HEK293 (cell line): ENCODE data around the gene TET3.

Experiments
- CTCF ChIA-PET: fragments of 350-600 bp; formaldehyde crosslinking; extraction: SDS; loops from one replicate; lab custom pipeline; 2021; ENCODE audit warnings: antibody characterized with exemption; lab: Yijun Ruan, JAX
- POLR2A ChIA-PET: fragments of 300-600 bp; formaldehyde crosslinking; extraction: SDS; loops from one replicate; lab custom pipeline; 2020; ENCODE audit warnings: antibody characterized with exemption, inconsistent platforms; lab: Yijun Ruan, JAX
- H3K27ac ChIP-seq: fragments of 200-500 bp; sonication (Bioruptor generic); 2 replicates; pipeline ENCODE4 v1.5.1; 2014; ENCODE audit warnings: low read depth, low read length, control low read depth, inconsistent platforms; ENCODE audit errors: extremely low read depth
- H3K36me3 ChIP-seq, 2 experiments: fragments of 200-500 bp in 1 of 2; sonication (Bioruptor generic) in 1 of 2; 1 replicate in 1 of 2; 2 replicates in 1 of 2; pipeline ENCODE4 v1.5.1; 2014 to 2017; ENCODE audit warnings: inconsistent platforms in 2 of 2, low read length in 2 of 2; ENCODE audit not compliant: control insufficient read depth in 2 of 2, insufficient read depth in 1 of 2
- H3K4me1 ChIP-seq: fragments of 200-500 bp; sonication (Bioruptor generic); 2 replicates; pipeline ENCODE4 v1.5.1; 2014; ENCODE audit warnings: mild to moderate bottlenecking, low read length, inconsistent platforms; ENCODE audit not compliant: control insufficient read depth, insufficient read depth
- H3K4me3 ChIP-seq: 2 replicates; pipeline ENCODE4 v1.5.1; 2011; ENCODE audit warnings: low read depth, mild to moderate bottlenecking, control low read depth, low read length, moderate library complexity
- H3K9me3 ChIP-seq: fragments of 200-500 bp; sonication (Bioruptor generic); 2 replicates; pipeline ENCODE4 v1.5.1; 2014; ENCODE audit warnings: low read depth, low read length, inconsistent platforms; ENCODE audit not compliant: control insufficient read depth, insufficient read depth
- EGR2 ChIP-seq: fragments of 450-650 bp; formaldehyde crosslinking; IDR thresholded peaks from 2 replicates; pipeline ENCODE4 v1.5.1; 2016; ENCODE audit warnings: low read depth, missing biosample characterization, missing genetic modification characterization
- FEZF1 ChIP-seq: fragments of 450-650 bp; formaldehyde crosslinking; IDR thresholded peaks from 2 replicates; pipeline ENCODE4 v1.5.1; 2016; ENCODE audit warnings: missing biosample characterization, missing genetic modification characterization
- HOXD13 ChIP-seq: sonication (generic); formaldehyde crosslinking; IDR thresholded peaks from 2 replicates; pipeline ENCODE4 v1.8.0; 2022; ENCODE audit warnings: missing genetic modification reagents, borderline replicate concordance
- IKZF3 ChIP-seq: fragments of 450-650 bp; IDR thresholded peaks from 2 replicates; pipeline ENCODE4 v1.5.0; 2018; ENCODE audit warnings: missing biosample characterization, mild to moderate bottlenecking, missing genetic modification characterization, moderate library complexity
- SP7 ChIP-seq: fragments of 450-650 bp; formaldehyde crosslinking; IDR thresholded peaks from 2 replicates; pipeline ENCODE4 v1.5.1; 2016; ENCODE audit warnings: missing biosample characterization, missing genetic modification characterization
- ZIC2 ChIP-seq: fragments of 450-650 bp; formaldehyde crosslinking; IDR thresholded peaks from 2 replicates; pipeline ENCODE4 v1.5.1; 2016; ENCODE audit warnings: missing biosample characterization, missing genetic modification characterization
- ZNF157 ChIP-seq: fragments of 450-650 bp; formaldehyde crosslinking; IDR thresholded peaks from 2 replicates; pipeline ENCODE4 v1.5.1; 2016; ENCODE audit warnings: missing biosample characterization, missing genetic modification characterization
- ZNF184 ChIP-seq: fragments of 450-650 bp; IDR thresholded peaks from 2 replicates; pipeline ENCODE4 v1.5.1; 2018; ENCODE audit warnings: missing biosample characterization, mild to moderate bottlenecking, missing genetic modification characterization
- ZNF341 ChIP-seq: fragments of 450-650 bp; formaldehyde crosslinking; IDR thresholded peaks from 2 replicates; pipeline ENCODE4; 2016; ENCODE audit warnings: low read depth, missing biosample characterization, missing genetic modification characterization
- ZNF423 ChIP-seq: fragments of 450-650 bp; formaldehyde crosslinking; IDR thresholded peaks from 2 replicates; pipeline ENCODE4 v1.5.1; 2016; ENCODE audit warnings: missing biosample characterization, missing genetic modification characterization
- ZNF544 ChIP-seq: fragments of 450-650 bp; formaldehyde crosslinking; IDR thresholded peaks from 2 replicates; pipeline ENCODE4 v1.5.0; 2017; ENCODE audit warnings: missing biosample characterization, missing genetic modification characterization
- ZNF629 ChIP-seq: fragments of 450-650 bp; formaldehyde crosslinking; IDR thresholded peaks from 2 replicates; pipeline ENCODE4 v1.5.1; 2017; ENCODE audit warnings: missing biosample characterization, missing genetic modification characterization
- ZNF645 ChIP-seq: fragments of 450-650 bp; formaldehyde crosslinking; IDR thresholded peaks from 2 replicates; pipeline ENCODE4; 2016; ENCODE audit warnings: missing biosample characterization, missing genetic modification characterization
- ZNF660 ChIP-seq: fragments of 450-650 bp; IDR thresholded peaks from 2 replicates; pipeline ENCODE4 v1.5.1; 2018; ENCODE audit warnings: missing biosample characterization, mild to moderate bottlenecking, missing genetic modification characterization
- ZNF692 ChIP-seq: fragments of 450-650 bp; formaldehyde crosslinking; IDR thresholded peaks from 2 replicates; pipeline ENCODE4 v1.5.1; 2016; ENCODE audit warnings: missing biosample characterization, missing genetic modification characterization
- ZNF768 ChIP-seq: fragments of 450-650 bp; formaldehyde crosslinking; IDR thresholded peaks from 2 replicates; pipeline ENCODE4 v1.5.1; 2018; ENCODE audit warnings: missing biosample characterization, mild to moderate bottlenecking, missing genetic modification characterization
- TF ChIP-seq, protein P1 (sequence below): fragments of 450-650 bp; formaldehyde crosslinking; conservative IDR thresholded peaks from 2 replicates; pipeline ENCODE4 v1.5.1; 2016; ENCODE audit warnings: low read depth, missing biosample characterization, missing genetic modification characterization
- TF ChIP-seq, protein P2 (sequence below): fragments of 450-650 bp; formaldehyde crosslinking; conservative IDR thresholded peaks from 2 replicates; pipeline ENCODE4 v1.5.1; 2016; ENCODE audit warnings: low read depth, missing biosample characterization, missing genetic modification characterization
- TF ChIP-seq, protein P3 (sequence below): fragments of 450-650 bp; formaldehyde crosslinking; IDR thresholded peaks from 2 replicates; pipeline ENCODE4 v1.5.1; 2016; ENCODE audit warnings: missing biosample characterization, missing genetic modification characterization, borderline replicate concordance
- TF ChIP-seq, protein P4 (sequence below): fragments of 450-650 bp; formaldehyde crosslinking; IDR thresholded peaks from 2 replicates; pipeline ENCODE4 v1.5.1; 2017; ENCODE audit warnings: missing biosample characterization, missing genetic modification characterization

Gene TET3

GRCh38 chr2:74009577-74009976 is 24.9 kb downstream of the TET3 start (continued):
- TF ChIP-seq, protein P1, sequence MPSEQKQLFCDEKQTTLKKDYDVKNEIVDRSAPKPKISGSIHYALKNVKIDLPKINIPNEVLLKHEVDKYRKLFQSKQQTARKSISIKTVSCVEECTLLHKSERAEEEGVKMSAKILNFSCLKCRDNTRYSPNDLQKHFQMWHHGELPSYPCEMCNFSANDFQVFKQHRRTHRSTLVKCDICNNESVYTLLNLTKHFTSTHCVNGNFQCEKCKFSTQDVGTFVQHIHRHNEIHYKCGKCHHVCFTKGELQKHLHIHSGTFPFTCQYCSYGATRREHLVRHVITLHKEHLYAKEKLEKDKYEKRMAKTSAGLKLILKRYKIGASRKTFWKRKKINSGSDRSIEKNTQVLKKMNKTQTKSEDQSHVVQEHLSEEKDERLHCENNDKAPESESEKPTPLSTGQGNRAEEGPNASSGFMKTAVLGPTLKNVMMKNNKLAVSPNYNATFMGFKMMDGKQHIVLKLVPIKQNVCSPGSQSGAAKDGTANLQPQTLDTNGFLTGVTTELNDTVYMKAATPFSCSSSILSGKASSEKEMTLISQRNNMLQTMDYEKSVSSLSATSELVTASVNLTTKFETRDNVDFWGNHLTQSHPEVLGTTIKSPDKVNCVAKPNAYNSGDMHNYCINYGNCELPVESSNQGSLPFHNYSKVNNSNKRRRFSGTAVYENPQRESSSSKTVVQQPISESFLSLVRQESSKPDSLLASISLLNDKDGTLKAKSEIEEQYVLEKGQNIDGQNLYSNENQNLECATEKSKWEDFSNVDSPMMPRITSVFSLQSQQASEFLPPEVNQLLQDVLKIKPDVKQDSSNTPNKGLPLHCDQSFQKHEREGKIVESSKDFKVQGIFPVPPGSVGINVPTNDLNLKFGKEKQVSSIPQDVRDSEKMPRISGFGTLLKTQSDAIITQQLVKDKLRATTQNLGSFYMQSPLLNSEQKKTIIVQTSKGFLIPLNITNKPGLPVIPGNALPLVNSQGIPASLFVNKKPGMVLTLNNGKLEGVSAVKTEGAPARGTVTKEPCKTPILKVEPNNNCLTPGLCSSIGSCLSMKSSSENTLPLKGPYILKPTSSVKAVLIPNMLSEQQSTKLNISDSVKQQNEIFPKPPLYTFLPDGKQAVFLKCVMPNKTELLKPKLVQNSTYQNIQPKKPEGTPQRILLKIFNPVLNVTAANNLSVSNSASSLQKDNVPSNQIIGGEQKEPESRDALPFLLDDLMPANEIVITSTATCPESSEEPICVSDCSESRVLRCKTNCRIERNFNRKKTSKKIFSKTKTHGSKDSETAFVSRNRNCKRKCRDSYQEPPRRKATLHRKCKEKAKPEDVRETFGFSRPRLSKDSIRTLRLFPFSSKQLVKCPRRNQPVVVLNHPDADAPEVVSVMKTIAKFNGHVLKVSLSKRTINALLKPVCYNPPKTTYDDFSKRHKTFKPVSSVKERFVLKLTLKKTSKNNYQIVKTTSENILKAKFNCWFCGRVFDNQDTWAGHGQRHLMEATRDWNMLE (tag by site-specific recombination), result no peak
- no peak for TF ChIP-seq ZNF157 (tag by site-specific recombination)
- TF ChIP-seq, protein P2, sequence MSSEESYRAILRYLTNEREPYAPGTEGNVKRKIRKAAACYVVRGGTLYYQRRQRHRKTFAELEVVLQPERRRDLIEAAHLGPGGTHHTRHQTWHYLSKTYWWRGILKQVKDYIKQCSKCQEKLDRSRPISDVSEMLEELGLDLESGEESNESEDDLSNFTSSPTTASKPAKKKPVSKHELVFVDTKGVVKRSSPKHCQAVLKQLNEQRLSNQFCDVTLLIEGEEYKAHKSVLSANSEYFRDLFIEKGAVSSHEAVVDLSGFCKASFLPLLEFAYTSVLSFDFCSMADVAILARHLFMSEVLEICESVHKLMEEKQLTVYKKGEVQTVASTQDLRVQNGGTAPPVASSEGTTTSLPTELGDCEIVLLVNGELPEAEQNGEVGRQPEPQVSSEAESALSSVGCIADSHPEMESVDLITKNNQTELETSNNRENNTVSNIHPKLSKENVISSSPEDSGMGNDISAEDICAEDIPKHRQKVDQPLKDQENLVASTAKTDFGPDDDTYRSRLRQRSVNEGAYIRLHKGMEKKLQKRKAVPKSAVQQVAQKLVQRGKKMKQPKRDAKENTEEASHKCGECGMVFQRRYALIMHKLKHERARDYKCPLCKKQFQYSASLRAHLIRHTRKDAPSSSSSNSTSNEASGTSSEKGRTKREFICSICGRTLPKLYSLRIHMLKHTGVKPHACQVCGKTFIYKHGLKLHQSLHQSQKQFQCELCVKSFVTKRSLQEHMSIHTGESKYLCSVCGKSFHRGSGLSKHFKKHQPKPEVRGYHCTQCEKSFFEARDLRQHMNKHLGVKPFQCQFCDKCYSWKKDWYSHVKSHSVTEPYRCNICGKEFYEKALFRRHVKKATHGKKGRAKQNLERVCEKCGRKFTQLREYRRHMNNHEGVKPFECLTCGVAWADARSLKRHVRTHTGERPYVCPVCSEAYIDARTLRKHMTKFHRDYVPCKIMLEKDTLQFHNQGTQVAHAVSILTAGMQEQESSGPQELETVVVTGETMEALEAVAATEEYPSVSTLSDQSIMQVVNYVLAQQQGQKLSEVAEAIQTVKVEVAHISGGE (tag by site-specific recombination), result no peak
- TF ChIP-seq, protein P3, sequence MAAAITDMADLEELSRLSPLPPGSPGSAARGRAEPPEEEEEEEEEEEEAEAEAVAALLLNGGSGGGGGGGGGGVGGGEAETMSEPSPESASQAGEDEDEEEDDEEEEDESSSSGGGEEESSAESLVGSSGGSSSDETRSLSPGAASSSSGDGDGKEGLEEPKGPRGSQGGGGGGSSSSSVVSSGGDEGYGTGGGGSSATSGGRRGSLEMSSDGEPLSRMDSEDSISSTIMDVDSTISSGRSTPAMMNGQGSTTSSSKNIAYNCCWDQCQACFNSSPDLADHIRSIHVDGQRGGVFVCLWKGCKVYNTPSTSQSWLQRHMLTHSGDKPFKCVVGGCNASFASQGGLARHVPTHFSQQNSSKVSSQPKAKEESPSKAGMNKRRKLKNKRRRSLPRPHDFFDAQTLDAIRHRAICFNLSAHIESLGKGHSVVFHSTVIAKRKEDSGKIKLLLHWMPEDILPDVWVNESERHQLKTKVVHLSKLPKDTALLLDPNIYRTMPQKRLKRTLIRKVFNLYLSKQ (tag by site-specific recombination), result no peak
- TF ChIP-seq ZNF645, result no peak
- no peak for TF ChIP-seq ZNF768
- TF ChIP-seq ZNF692 (tag by site-specific recombination), result no peak
- TF ChIP-seq ZNF341 (tag by site-specific recombination), result no peak
- TF ChIP-seq HOXD13, result no peak
- no peak for TF ChIP-seq ZNF544 (tag by site-specific recombination)

GRCh38 chr2:74010087-74010541 is 25.4 kb downstream of the TET3 start:
- peaks cover 35% of the 10 kb centered on the region for H3K4me1 ChIP-seq
- ChIA-PET POLR2A (interaction anchor here (1.1 to 1.4 kb wide), 3 partner anchors 10 to 110 kb away, joined by 3 to 7 read pairs (median 3); no protein-coding TSS in a partner anchor), CTCF (interaction anchor here (0.9 kb wide), 1 partner anchor 10 kb away, joined by 3 read pairs; no protein-coding TSS in a partner anchor)
- H3K4me3 ChIP-seq, result no peak overlapping the region
- H3K9me3 ChIP-seq, result no peaks in the 10 kb centered on the region
- peaks cover 0 to 8% of the 10 kb centered on the region in 2 experiments; a peak in 1 of 3 replicates for H3K36me3 ChIP-seq
- peak overlapping the region; percentile 43; the same call in 1 of the 2 replicates for H3K27ac ChIP-seq
- TF ChIP-seq FEZF1 (tag by site-specific recombination) (no peak), ZNF660 (tag by site-specific recombination) (0 out of 2 replicates have a peak, but pooled peaks have one; percentile 40), SP7 (tag by site-specific recombination) (peak; percentile 82), ZNF184 (0 out of 2 replicates have a peak, but pooled peaks have one; percentile 36), ZNF629 (tag by site-specific recombination) (peak; percentile 37; the same call in 1 of the 2 replicates), ZIC2 (tag by site-specific recombination) (peak; percentile 79), EGR2 (tag by site-specific recombination) (peak; percentile 97), IKZF3 (tag by site-specific recombination) (peak; percentile 77; the same call in 1 of the 2 replicates), ZNF423 (0 out of 2 replicates have a peak, but pooled peaks have one; percentile 47)
- TF ChIP-seq, protein P4, sequence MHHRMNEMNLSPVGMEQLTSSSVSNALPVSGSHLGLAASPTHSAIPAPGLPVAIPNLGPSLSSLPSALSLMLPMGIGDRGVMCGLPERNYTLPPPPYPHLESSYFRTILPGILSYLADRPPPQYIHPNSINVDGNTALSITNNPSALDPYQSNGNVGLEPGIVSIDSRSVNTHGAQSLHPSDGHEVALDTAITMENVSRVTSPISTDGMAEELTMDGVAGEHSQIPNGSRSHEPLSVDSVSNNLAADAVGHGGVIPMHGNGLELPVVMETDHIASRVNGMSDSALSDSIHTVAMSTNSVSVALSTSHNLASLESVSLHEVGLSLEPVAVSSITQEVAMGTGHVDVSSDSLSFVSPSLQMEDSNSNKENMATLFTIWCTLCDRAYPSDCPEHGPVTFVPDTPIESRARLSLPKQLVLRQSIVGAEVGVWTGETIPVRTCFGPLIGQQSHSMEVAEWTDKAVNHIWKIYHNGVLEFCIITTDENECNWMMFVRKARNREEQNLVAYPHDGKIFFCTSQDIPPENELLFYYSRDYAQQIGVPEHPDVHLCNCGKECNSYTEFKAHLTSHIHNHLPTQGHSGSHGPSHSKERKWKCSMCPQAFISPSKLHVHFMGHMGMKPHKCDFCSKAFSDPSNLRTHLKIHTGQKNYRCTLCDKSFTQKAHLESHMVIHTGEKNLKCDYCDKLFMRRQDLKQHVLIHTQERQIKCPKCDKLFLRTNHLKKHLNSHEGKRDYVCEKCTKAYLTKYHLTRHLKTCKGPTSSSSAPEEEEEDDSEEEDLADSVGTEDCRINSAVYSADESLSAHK (tag by site-specific recombination), result peak; percentile 78
